GM12875 (cell line): Measurements from ENCODE around the gene WRNIP1.

ENCODE experiments used
- H3K4me3 ChIP-seq: one replicate; pipeline ENCODE4 v1.5.1; 2011; ENCODE audit warnings: low read depth, low read length, control low read depth
- TF ChIP-seq, protein P1 (sequence below): IDR thresholded peaks from 2 replicates; pipeline ENCODE4 v1.5.1; 2011; ENCODE audit warnings: low read depth, mild to moderate bottlenecking, control low read depth, inconsistent platforms, low read length, moderate library complexity, borderline replicate concordance; ENCODE audit not compliant: insufficient read depth

The WRNIP1 gene

GRCh38 chr6:2741756-2742155, 23.4 kb upstream of the WRNIP1 start:
- no peak overlapping the region for H3K4me3 ChIP-seq
- TF ChIP-seq, protein P1, sequence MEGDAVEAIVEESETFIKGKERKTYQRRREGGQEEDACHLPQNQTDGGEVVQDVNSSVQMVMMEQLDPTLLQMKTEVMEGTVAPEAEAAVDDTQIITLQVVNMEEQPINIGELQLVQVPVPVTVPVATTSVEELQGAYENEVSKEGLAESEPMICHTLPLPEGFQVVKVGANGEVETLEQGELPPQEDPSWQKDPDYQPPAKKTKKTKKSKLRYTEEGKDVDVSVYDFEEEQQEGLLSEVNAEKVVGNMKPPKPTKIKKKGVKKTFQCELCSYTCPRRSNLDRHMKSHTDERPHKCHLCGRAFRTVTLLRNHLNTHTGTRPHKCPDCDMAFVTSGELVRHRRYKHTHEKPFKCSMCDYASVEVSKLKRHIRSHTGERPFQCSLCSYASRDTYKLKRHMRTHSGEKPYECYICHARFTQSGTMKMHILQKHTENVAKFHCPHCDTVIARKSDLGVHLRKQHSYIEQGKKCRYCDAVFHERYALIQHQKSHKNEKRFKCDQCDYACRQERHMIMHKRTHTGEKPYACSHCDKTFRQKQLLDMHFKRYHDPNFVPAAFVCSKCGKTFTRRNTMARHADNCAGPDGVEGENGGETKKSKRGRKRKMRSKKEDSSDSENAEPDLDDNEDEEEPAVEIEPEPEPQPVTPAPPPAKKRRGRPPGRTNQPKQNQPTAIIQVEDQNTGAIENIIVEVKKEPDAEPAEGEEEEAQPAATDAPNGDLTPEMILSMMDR, result no peak

GRCh38 chr6:2743280-2744208, 21.6 kb upstream of the WRNIP1 start:
- no peak overlapping the region for H3K4me3 ChIP-seq
- TF ChIP-seq, protein P1, result no peak

GRCh38 chr6:2744209-2744771, 20.9 kb upstream of the WRNIP1 start:
- TF ChIP-seq, protein P1, result no peak
- H3K4me3 ChIP-seq, result no peak overlapping the region

DNA sequence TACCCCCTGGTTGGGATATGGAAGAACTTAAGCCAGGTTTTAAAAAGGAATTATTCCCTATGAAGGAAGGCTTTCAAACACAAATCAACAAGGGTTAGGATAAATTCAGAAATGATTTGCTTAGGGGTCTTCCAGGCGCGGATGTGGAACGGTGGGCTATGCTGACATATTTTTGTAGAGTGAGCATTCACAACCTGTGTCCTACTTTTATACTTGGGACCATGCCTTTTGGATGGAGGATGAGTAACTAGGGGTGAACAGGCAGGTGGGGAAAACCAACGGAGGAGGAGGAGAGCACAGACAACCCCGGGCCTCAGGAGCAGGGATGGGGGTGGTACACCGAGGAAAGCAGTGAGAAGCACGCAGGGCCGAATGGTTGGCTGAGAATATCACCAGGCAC, 20.4 kb upstream of the WRNIP1 start:
- TF ChIP-seq, protein P1, result no peak
- no peak overlapping the region for H3K4me3 ChIP-seq

GRCh38 chr6:2745246-2745645, 19.9 kb upstream of the WRNIP1 start:
- TF ChIP-seq, protein P1, result no peak
- no peak overlapping the region for H3K4me3 ChIP-seq

DNA sequence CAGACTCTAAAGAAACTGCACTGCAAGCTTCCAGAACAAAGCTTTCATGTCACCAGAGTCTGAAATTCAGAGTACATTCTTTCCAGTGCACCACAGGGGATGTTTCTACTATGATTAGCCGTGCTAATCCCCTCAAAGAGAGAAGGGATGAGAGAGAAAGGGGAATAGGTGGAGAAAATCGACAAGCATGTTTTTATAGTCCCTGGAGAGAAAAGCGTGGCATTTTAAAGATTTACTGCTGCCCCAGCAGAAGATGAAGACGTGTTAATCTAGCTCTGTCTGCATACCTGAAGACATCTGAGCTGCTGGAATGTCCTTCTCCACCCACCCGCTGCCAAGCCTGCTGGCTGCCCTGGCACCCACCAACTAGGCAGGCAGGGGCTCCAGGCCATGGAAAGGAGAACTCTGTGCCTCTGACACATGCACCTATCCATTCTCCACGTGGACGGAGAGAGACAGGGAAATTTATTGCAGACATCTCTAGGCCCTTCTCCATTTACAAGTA, 18.6 kb upstream of the WRNIP1 start:
- no peak overlapping the region for H3K4me3 ChIP-seq
- TF ChIP-seq, protein P1, result no peak

DNA sequence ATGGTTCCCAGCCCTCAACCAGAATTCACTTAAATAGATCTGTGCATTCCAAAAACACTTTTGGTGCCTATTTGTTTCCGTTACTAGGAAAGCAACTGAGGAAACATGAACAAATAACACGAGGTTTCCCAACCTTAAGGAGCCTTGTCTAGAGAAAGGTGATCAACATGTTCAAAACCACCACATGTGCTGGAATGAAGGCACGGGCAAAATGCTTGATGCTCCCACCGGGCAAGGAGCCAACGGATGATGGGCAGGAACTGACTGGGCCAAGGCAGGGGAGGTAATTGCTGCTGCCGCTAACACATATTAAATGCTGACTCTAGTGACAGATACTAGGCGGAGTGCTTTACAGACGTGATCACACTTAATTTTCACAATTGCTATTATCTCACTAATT, 17.0 kb upstream of the WRNIP1 start:
- H3K4me3 ChIP-seq, result no peak overlapping the region
- TF ChIP-seq, protein P1, result no peak
